Retinal pigment epithelial cell (primary cell): ENCODE results near the gene HS3ST4.

ENCODE experiments used
- DNase-seq: peaks from one replicate; pipeline ENCODE4 v3.0.0-alpha.2; 2010; ENCODE audit warnings: low read depth
- H3K4me3 ChIP-seq: 2 replicates; pipeline ENCODE4 v1.5.1; 2011; ENCODE audit warnings: mild to moderate bottlenecking, low read length, control low read depth, moderate library complexity
- TF ChIP-seq, protein P1 (sequence below): conservative IDR thresholded peaks from 2 replicates; pipeline ENCODE4 v1.5.1; 2011; ENCODE audit warnings: low read depth, low read length, control low read depth, inconsistent platforms

The HS3ST4 gene

GRCh38 chr16:26133416-26134093 lies 441.8 kb downstream of the HS3ST4 start:
- TF ChIP-seq, protein P1, sequence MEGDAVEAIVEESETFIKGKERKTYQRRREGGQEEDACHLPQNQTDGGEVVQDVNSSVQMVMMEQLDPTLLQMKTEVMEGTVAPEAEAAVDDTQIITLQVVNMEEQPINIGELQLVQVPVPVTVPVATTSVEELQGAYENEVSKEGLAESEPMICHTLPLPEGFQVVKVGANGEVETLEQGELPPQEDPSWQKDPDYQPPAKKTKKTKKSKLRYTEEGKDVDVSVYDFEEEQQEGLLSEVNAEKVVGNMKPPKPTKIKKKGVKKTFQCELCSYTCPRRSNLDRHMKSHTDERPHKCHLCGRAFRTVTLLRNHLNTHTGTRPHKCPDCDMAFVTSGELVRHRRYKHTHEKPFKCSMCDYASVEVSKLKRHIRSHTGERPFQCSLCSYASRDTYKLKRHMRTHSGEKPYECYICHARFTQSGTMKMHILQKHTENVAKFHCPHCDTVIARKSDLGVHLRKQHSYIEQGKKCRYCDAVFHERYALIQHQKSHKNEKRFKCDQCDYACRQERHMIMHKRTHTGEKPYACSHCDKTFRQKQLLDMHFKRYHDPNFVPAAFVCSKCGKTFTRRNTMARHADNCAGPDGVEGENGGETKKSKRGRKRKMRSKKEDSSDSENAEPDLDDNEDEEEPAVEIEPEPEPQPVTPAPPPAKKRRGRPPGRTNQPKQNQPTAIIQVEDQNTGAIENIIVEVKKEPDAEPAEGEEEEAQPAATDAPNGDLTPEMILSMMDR = no peak
- H3K4me3 ChIP-seq = no peak overlapping the region
- DNase-seq = no peak

DNA sequence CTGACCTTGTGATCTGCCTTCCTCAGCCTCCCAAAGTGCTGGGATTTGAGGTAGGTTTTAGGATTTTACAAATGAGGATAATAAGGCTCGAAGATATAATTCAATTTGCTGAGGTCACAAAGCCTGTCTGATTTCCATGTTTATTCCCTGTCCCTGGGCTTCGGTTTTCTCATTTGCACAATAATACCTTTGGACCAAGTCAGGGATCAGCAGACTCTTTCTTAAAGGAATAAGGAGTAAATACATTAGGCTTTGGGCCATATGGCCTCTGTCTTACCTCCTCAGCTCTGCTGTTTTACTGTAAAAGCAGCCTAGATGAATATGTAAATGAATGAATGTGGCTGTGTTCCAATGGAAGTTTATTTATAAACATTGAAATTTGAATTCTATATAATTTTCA lies 442.8 kb downstream of the HS3ST4 start:
- TF ChIP-seq, protein P1 = no peak
- no peak overlapping the region for H3K4me3 ChIP-seq
- DNase-seq = no peak

- TF ChIP-seq, protein P1 = no peak
- no peak for DNase-seq
- H3K4me3 ChIP-seq = no peak overlapping the region
Measured at GRCh38 chr16:26137956-26138355, 446.2 kb downstream of the HS3ST4 start.

DNA sequence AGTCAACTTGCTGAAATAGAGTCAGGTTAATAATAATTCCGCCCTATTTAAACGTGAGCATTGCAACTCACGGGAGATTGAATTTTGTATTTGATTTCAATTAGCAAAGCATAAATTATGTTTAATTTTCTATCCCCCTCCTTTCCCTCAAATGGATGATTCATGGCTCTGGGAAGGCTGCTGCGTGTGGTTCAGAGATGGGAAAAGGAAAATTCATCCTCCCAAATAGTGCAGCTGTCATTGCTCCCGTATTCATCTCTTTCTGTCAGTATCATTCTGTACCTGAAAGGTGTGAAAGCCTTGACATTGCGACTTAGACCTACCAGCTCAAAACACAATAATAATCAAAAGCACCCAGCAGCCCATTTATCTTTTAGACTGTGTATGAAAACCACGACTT lies 447.3 kb downstream of the HS3ST4 start:
- no peak for DNase-seq

DNA sequence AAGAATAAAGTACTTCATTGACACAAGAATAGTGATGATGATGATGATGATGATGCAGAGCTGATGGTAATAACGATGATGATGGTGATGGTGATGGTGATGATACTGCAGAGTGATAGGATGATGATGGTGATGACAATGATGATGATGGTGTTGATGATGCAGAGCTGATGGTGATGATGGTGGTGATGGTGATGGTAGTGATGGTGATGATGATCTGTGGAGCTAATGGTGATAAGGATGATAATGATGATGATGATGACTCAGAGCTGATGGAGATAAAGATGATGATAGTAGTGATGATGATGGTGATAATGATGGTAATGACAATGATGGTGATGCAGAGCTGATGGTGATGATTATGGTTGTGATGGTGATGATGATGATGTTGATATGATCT lies 448.1 kb downstream of the HS3ST4 start:
- no peak overlapping the region for H3K4me3 ChIP-seq
- DNase-seq = no peak
- TF ChIP-seq, protein P1 = no peak

More for the DNA sequence above, 447.3 kb downstream of the HS3ST4 start:
- H3K4me3 ChIP-seq = no peak overlapping the region
- TF ChIP-seq, protein P1 = no peak

- DNase-seq = no peak
- TF ChIP-seq, protein P1 = no peak
Measured at GRCh38 chr16:26149364-26150190, 457.8 kb downstream of the HS3ST4 start.

More at GRCh38 chr16:26149364-26150190, 457.8 kb downstream of the HS3ST4 start:
- H3K4me3 ChIP-seq = no peak overlapping the region
